C4-2B (cell line): ENCODE measurements around the gene DCLK2.

Experiments
- H3K27ac ChIP-seq: fragments of 450-650 bp; 2 replicates; pipeline ENCODE4 v1.5.1; 2017
- CTCF ChIP-seq: fragments of 450-650 bp; conservative IDR thresholded peaks from 2 replicates; pipeline ENCODE4 v1.5.1; 2017; ENCODE audit warnings: mild to moderate bottlenecking
- ZFX ChIP-seq: fragments of 450-650 bp; IDR thresholded peaks from 2 replicates; pipeline ENCODE4 v1.6.1; 2017

DCLK2 gene

GRCh38 chr4:150206954-150207353, 128.7 kb downstream of the DCLK2 start:
- no peak overlapping the region for H3K27ac ChIP-seq
- no peak for TF ChIP-seq ZFX
- TF ChIP-seq CTCF = no peak

- H3K27ac ChIP-seq = no peak overlapping the region
- TF ChIP-seq ZFX = no peak
- TF ChIP-seq CTCF = no peak
Observed at GRCh38 chr4:150207871-150208270, 129.6 kb downstream of the DCLK2 start.

- H3K27ac ChIP-seq = no peak overlapping the region
- TF ChIP-seq CTCF (peak; percentile 57), ZFX (no peak)
Observed at GRCh38 chr4:150209140-150209829, 131.0 kb downstream of the DCLK2 start.

- no peak for TF ChIP-seq ZFX
- TF ChIP-seq CTCF = no peak
- H3K27ac ChIP-seq = no peak overlapping the region
Observed at GRCh38 chr4:150211016-150211415, 132.8 kb downstream of the DCLK2 start.

- TF ChIP-seq CTCF = no peak
- TF ChIP-seq ZFX = no peak
Observed at GRCh38 chr4:150211799-150212445, 133.7 kb downstream of the DCLK2 start.

GRCh38 chr4:150212485-150212884, 134.2 kb downstream of the DCLK2 start:
- H3K27ac ChIP-seq = no peak overlapping the region
- TF ChIP-seq CTCF = no peak
- TF ChIP-seq ZFX = no peak

More at GRCh38 chr4:150211799-150212445, 133.7 kb downstream of the DCLK2 start:
- no peak overlapping the region for H3K27ac ChIP-seq

- TF ChIP-seq ZFX = no peak
- TF ChIP-seq CTCF = no peak
- no peak overlapping the region for H3K27ac ChIP-seq
Observed at GRCh38 chr4:150212927-150213326, 134.7 kb downstream of the DCLK2 start.
